IPS-15b (cell line): ENCODE results near the gene FZD1.

Experiments used
- H3K27me3 ChIP-seq: one replicate; pipeline ENCODE4 v1.6.1; 2013; ENCODE audit warnings: low read length; ENCODE audit not compliant: control insufficient read depth, insufficient read depth
- H3K36me3 ChIP-seq: one replicate; pipeline ENCODE4 v1.6.1; 2013; ENCODE audit warnings: low read length; ENCODE audit not compliant: control insufficient read depth, insufficient read depth
- H3K4me1 ChIP-seq: one replicate; pipeline ENCODE4 v1.6.1; 2013; ENCODE audit warnings: mild to moderate bottlenecking, low read length; ENCODE audit not compliant: control insufficient read depth, insufficient read depth
- H3K4me3 ChIP-seq: one replicate; pipeline ENCODE4 v1.5.1; 2013; ENCODE audit warnings: low read depth, low read length
- H3K9ac ChIP-seq: one replicate; pipeline ENCODE4 v1.6.1; 2013; ENCODE audit warnings: low read depth, mild to moderate bottlenecking, low read length
- H3K9me3 ChIP-seq: one replicate; pipeline ENCODE4 v1.6.1; 2013; ENCODE audit warnings: mild to moderate bottlenecking, low read length; ENCODE audit not compliant: control insufficient read depth, insufficient read depth

Gene FZD1

GRCh38 chr7:91289633-91290254 is 25.5 kb downstream of the FZD1 start:
- no peak overlapping the region for H3K4me3 ChIP-seq
- no peaks in the 10 kb centered on the region for H3K9me3 ChIP-seq
- peaks cover 27% of the 10 kb centered on the region for H3K27me3 ChIP-seq
- H3K4me1 ChIP-seq, result no peaks in the 10 kb centered on the region
- no peaks in the 10 kb centered on the region for H3K36me3 ChIP-seq
- no peak overlapping the region for H3K9ac ChIP-seq

GRCh38 chr7:91291302-91291701 is 27.1 kb downstream of the FZD1 start:
- H3K4me3 ChIP-seq, result no peak overlapping the region
- no peaks in the 10 kb centered on the region for H3K9me3 ChIP-seq
- no peak overlapping the region for H3K9ac ChIP-seq
- H3K27me3 ChIP-seq, result peaks cover 12% of the 10 kb centered on the region
- H3K4me1 ChIP-seq, result no peaks in the 10 kb centered on the region
- no peaks in the 10 kb centered on the region for H3K36me3 ChIP-seq

GRCh38 chr7:91291902-91292301 is 27.7 kb downstream of the FZD1 start:
- Histone ChIP-seq H3K9me3 (no peaks in the 10 kb centered on the region), H3K4me1 (no peaks in the 10 kb centered on the region), H3K36me3 (no peaks in the 10 kb centered on the region), H3K9ac (no peak overlapping the region), H3K27me3 (peaks cover 7% of the 10 kb centered on the region), H3K4me3 (no peak overlapping the region)

- H3K9me3 ChIP-seq, result no peaks in the 10 kb centered on the region
- peaks cover 6% of the 10 kb centered on the region for H3K27me3 ChIP-seq
- no peaks in the 10 kb centered on the region for H3K36me3 ChIP-seq
- no peak overlapping the region for H3K9ac ChIP-seq
- H3K4me1 ChIP-seq, result no peaks in the 10 kb centered on the region
- H3K4me3 ChIP-seq, result no peak overlapping the region
Measured at GRCh38 chr7:91292506-91292905, 28.3 kb downstream of the FZD1 start.

- Histone ChIP-seq H3K36me3 (no peaks in the 10 kb centered on the region), H3K9me3 (no peaks in the 10 kb centered on the region), H3K4me1 (no peaks in the 10 kb centered on the region), H3K9ac (no peak overlapping the region), H3K4me3 (no peak overlapping the region), H3K27me3 (no peaks in the 10 kb centered on the region)
Measured at GRCh38 chr7:91293136-91293535, 28.9 kb downstream of the FZD1 start.

- Histone ChIP-seq H3K9me3 (no peaks in the 10 kb centered on the region), H3K27me3 (no peaks in the 10 kb centered on the region), H3K4me3 (no peak overlapping the region), H3K36me3 (no peaks in the 10 kb centered on the region), H3K4me1 (no peaks in the 10 kb centered on the region), H3K9ac (no peak overlapping the region)
Measured at GRCh38 chr7:91293840-91294239, 29.6 kb downstream of the FZD1 start.

- no peaks in the 10 kb centered on the region for H3K27me3 ChIP-seq
- no peak overlapping the region for H3K9ac ChIP-seq
- no peak overlapping the region for H3K4me3 ChIP-seq
- H3K36me3 ChIP-seq, result no peaks in the 10 kb centered on the region
- H3K4me1 ChIP-seq, result no peaks in the 10 kb centered on the region
- no peaks in the 10 kb centered on the region for H3K9me3 ChIP-seq
Measured at GRCh38 chr7:91294639-91295220, 30.5 kb downstream of the FZD1 start.

DNA sequence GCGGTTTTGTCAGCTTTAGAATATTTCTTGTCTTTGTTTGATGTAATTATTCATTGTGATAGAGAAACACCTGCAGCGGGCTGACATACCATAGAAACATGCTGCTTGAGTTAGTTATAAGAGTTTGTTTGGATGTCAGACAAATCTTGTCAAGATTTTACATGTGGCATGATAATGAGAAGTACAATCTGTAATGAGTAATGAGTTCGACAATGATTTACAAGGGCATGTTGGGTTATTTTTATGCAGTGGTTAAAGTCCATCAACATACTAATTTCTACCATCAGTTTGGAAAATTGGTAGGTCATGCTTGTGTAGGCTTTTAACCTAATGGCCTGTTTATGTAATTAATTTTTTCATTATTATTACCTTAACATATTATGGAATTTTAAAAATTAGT is 31.3 kb downstream of the FZD1 start:
- no peaks in the 10 kb centered on the region for H3K4me1 ChIP-seq
- no peaks in the 10 kb centered on the region for H3K36me3 ChIP-seq
- H3K9ac ChIP-seq, result no peak overlapping the region
- H3K4me3 ChIP-seq, result no peak overlapping the region
- H3K27me3 ChIP-seq, result no peaks in the 10 kb centered on the region
- no peaks in the 10 kb centered on the region for H3K9me3 ChIP-seq

GRCh38 chr7:91297939-91298338 is 33.7 kb downstream of the FZD1 start:
- Histone ChIP-seq H3K9me3 (no peaks in the 10 kb centered on the region), H3K9ac (no peak overlapping the region), H3K27me3 (no peaks in the 10 kb centered on the region), H3K36me3 (no peaks in the 10 kb centered on the region), H3K4me1 (no peaks in the 10 kb centered on the region), H3K4me3 (no peak overlapping the region)

DNA sequence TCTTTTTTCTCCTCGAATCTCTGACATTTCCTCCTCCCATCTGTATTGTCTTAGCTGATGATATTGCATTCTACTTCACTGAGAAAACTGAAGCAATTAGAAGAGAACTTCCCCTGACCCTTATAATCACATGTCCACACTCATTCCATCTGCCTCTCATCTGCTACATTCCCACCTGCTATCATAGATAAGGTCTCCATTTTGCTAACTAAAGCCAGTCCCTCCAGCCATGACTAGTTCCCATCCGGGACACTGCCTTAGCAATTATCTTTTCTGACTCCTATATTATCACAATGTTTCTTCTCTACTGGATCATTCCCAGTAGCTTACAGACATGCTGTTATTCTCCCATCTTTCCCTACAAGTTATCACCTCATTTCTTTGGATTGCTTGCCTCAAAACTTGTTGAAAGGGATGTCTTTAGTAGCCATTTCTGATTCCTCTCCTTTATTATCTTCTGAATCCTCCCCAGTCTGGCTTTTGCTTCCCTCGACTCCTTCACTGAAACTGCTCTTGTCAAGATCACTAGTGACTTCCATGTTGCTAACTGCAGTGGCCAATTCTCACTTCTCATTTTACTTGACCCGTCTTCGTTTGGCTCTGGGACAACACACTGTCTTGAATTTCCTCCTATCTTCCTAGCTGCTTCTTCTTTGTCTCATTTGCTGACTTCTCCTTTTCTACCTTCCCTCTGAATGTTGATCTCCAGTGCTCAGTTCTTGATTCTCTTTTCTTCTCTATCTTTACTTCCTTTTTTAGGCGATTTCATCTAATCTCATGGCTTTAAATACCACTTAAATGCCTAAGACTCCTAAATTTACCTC is 35.9 kb downstream of the FZD1 start:
- H3K27me3 ChIP-seq, result no peaks in the 10 kb centered on the region
- no peak overlapping the region for H3K4me3 ChIP-seq
- no peak overlapping the region for H3K9ac ChIP-seq
- no peaks in the 10 kb centered on the region for H3K9me3 ChIP-seq
- no peaks in the 10 kb centered on the region for H3K36me3 ChIP-seq
- H3K4me1 ChIP-seq, result no peaks in the 10 kb centered on the region

DNA sequence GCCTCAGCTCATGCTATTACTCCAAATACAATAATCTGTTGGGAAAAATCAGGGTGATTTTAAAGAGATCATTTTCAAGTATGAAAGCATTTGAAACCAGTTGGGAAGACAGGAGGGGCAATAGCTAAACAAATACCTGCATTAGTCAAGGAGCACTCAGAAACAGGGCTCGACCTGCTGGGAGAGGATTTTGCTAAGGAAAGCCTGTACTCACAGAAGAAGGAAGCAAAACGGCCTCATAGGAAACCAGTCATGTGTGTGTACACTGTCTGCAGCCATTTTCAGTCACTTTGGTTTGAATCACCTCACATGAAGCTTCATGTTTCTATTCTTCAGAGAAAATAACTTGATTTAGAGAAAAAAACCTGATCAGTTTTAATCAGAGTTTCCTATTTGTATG is 38.6 kb downstream of the FZD1 start:
- no peak overlapping the region for H3K9ac ChIP-seq
- H3K9me3 ChIP-seq, result no peaks in the 10 kb centered on the region
- H3K27me3 ChIP-seq, result no peaks in the 10 kb centered on the region
- no peaks in the 10 kb centered on the region for H3K4me1 ChIP-seq
- H3K36me3 ChIP-seq, result no peaks in the 10 kb centered on the region
- H3K4me3 ChIP-seq, result no peak overlapping the region

- Histone ChIP-seq H3K36me3 (no peaks in the 10 kb centered on the region), H3K27me3 (no peaks in the 10 kb centered on the region), H3K9me3 (no peaks in the 10 kb centered on the region), H3K9ac (no peak overlapping the region), H3K4me1 (no peaks in the 10 kb centered on the region), H3K4me3 (no peak overlapping the region)
Measured at GRCh38 chr7:91306266-91306665, 42.0 kb downstream of the FZD1 start.
